Lower leg skin (tissue), 3 donors: ENCODE data around the gene SBF1.

Experiments used
- POLR2A ChIP-seq, 2 donors: fragments of 450-650 bp; IDR thresholded peaks; one replicate each; pipeline ENCODE4 v1.6.1; 2016 to 2017; ENCODE audit warnings: antibody characterized with exemption in 2 of 2, mild to moderate bottlenecking in 1 of 2, moderate library complexity in 1 of 2
- TF ChIP-seq, protein P1 (sequence below), 3 donors: fragments of 450-650 bp; IDR thresholded peaks; one replicate each; pipeline ENCODE4 v1.5.1; 2016; ENCODE audit warnings: antibody characterized with exemption in 3 of 3, mild to moderate bottlenecking in 3 of 3, moderate library complexity in 2 of 3

DNA sequence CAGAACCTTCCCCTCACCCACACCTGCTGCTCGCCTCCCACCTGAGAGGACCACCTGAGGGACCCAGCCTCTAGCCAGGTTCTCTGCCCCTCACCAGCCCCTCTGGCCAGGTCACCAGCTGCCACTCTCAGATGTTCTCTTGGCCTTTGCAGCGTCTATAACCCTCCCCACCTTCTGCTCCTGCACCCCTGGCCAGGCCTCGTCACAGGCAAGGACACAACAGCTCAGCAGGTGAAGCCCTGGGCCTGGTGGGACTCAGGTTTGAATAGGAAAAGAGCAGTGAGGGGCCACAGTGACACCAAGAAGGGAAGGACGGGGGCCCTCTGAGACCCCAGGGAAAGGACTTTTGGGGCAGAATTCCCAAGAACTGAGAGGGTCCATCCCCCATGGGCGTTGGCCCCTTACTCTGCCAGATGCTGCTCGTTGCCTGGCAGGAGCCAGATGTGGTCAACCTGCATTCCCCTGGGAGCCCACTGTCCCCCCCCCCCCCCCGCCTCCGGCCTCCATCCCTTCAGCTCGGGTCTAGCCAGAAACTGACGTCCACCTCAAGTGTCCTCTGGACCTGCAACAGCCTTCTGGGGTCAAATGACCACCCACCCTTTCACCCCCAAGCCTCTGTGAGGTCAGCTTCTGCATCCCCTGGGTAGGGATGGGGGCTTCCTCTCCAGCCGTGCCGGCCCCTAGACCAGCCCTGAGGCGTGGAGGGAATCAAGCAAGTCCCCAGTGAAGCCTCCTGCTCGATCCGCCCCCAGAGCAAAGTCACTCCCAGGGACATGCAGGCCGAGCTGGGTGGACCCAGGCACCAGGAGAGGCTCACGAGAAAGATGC, 28.7 kb downstream of the SBF1 start:
- TF ChIP-seq, protein P1, sequence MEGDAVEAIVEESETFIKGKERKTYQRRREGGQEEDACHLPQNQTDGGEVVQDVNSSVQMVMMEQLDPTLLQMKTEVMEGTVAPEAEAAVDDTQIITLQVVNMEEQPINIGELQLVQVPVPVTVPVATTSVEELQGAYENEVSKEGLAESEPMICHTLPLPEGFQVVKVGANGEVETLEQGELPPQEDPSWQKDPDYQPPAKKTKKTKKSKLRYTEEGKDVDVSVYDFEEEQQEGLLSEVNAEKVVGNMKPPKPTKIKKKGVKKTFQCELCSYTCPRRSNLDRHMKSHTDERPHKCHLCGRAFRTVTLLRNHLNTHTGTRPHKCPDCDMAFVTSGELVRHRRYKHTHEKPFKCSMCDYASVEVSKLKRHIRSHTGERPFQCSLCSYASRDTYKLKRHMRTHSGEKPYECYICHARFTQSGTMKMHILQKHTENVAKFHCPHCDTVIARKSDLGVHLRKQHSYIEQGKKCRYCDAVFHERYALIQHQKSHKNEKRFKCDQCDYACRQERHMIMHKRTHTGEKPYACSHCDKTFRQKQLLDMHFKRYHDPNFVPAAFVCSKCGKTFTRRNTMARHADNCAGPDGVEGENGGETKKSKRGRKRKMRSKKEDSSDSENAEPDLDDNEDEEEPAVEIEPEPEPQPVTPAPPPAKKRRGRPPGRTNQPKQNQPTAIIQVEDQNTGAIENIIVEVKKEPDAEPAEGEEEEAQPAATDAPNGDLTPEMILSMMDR (IDR thresholded peaks at IDR 0.05): no peak
- TF ChIP-seq POLR2A (IDR thresholded peaks at IDR 0.05): no peak
